IMR-90 (cell line): ENCODE measurements around the gene PIK3C2B. TPM values are rescaled to one million over a fixed set of nuclear protein-coding genes. Genes with fewer than 3 reads are reported as not detected.

Experiments
- ATAC-seq: fragments of 200-7000 bp; cut with Tn5 transposase; 2 replicates; pipeline ENCODE4 v1.9.1; 2020; ENCODE audit warnings: low read depth, mild to moderate bottlenecking, moderate library complexity
- BruUV-seq: library from RNA; stranded (reverse); fragments of 400-500 nt; replicated peaks from 2 replicates; lab custom pipeline; 2021; lab: Mats Ljungman, UMichigan
- CTCF ChIA-PET: fragments of 300-600 bp; formaldehyde crosslinking; extraction: SDS; loops from one replicate; lab custom pipeline; 2021; ENCODE audit warnings: antibody characterized with exemption; lab: Yijun Ruan, JAX
- POLR2A ChIA-PET: fragments of 300-600 bp; sonication (Branson Sonifier 250); formaldehyde crosslinking; loops from one replicate; lab custom pipeline; 2022; ENCODE audit warnings: antibody characterized with exemption; ENCODE audit not compliant: unreplicated experiment; lab: Charles Lee
- DNase-seq: peaks from one replicate; pipeline ENCODE4 v3.0.0; 2013
- H2AFZ ChIP-seq: replicated peaks from 2 replicates; pipeline ENCODE3; 2013; ENCODE audit warnings: low read length, mild to moderate bottlenecking; ENCODE audit not compliant: poor library complexity
- H2AK5ac ChIP-seq: 2 replicates; pipeline ENCODE4 v1.6.1; 2013; ENCODE audit warnings: low read depth, low read length, inconsistent platforms
- H2AK9ac ChIP-seq: replicated peaks from 2 replicates; pipeline ENCODE3; 2013; ENCODE audit warnings: mild to moderate bottlenecking, low read depth, low read length, moderate library complexity; ENCODE audit not compliant: poor library complexity
- H2BK120ac ChIP-seq: 2 replicates; pipeline ENCODE4 v1.6.1; 2013; ENCODE audit warnings: low read depth, low read length, inconsistent platforms
- H2BK15ac ChIP-seq: 3 replicates; pipeline ENCODE4 v1.6.1; 2013; ENCODE audit warnings: low read depth, low read length, inconsistent platforms
- H2BK20ac ChIP-seq: 2 replicates; pipeline ENCODE4 v1.6.1; 2013; ENCODE audit warnings: low read depth, mild to moderate bottlenecking, inconsistent platforms, low read length, moderate library complexity
- H2BK5ac ChIP-seq: 2 replicates; pipeline ENCODE4 v1.6.1; 2013; ENCODE audit warnings: mild to moderate bottlenecking, low read depth, low read length, inconsistent platforms; ENCODE audit not compliant: poor library complexity, severe bottlenecking
- H3K14ac ChIP-seq: replicated peaks from 2 replicates; pipeline ENCODE4 v1.6.1; 2013; ENCODE audit warnings: low read depth, low read length, inconsistent platforms
- H3K18ac ChIP-seq: 2 replicates; pipeline ENCODE4 v1.6.1; 2013; ENCODE audit warnings: low read depth, low read length, control low read depth
- H3K23ac ChIP-seq: 2 replicates; pipeline ENCODE4 v1.6.1; 2013; ENCODE audit warnings: low read depth, low read length, inconsistent platforms
- H3K27ac ChIP-seq: 2 replicates; pipeline ENCODE4 v1.5.1; 2013; ENCODE audit warnings: mild to moderate bottlenecking, control low read depth, low read length; ENCODE audit not compliant: insufficient read depth
- H3K27me3 ChIP-seq: 2 replicates; pipeline ENCODE4 v1.6.1; 2013; ENCODE audit warnings: low read length; ENCODE audit not compliant: control insufficient read depth, insufficient read depth
- H3K36me3 ChIP-seq: 2 replicates; pipeline ENCODE4 v1.6.1; 2013; ENCODE audit warnings: low read length, mixed read lengths; ENCODE audit not compliant: control insufficient read depth, insufficient read depth
- H3K4ac ChIP-seq: 2 replicates; pipeline ENCODE4 v1.6.1; 2013; ENCODE audit warnings: low read depth, low read length, inconsistent platforms
- H3K4me1 ChIP-seq: 2 replicates; pipeline ENCODE4 v1.6.1; 2013; ENCODE audit warnings: low read length, mixed read lengths; ENCODE audit not compliant: control insufficient read depth, insufficient read depth
- H3K4me2 ChIP-seq: 2 replicates; pipeline ENCODE4 v1.6.1; 2013; ENCODE audit warnings: low read depth, mild to moderate bottlenecking, control low read depth, low read length, moderate library complexity
- H3K4me3 ChIP-seq: 2 replicates; pipeline ENCODE4 v1.5.1; 2013; ENCODE audit warnings: low read depth, mild to moderate bottlenecking, control low read depth, low read length, moderate library complexity; ENCODE audit not compliant: insufficient read depth
- H3K56ac ChIP-seq: 2 replicates; pipeline ENCODE4 v1.6.1; 2013; ENCODE audit warnings: low read length, inconsistent platforms; ENCODE audit not compliant: insufficient read depth; ENCODE audit errors: extremely low read depth
- H3K79me1 ChIP-seq, 2 experiments: 2 replicates each; pipeline ENCODE4 v1.6.1; 2013; ENCODE audit warnings: low read length in 2 of 2, inconsistent platforms in 1 of 2, low read depth in 1 of 2
- H3K9ac ChIP-seq: 2 replicates; pipeline ENCODE4 v1.6.1; 2013; ENCODE audit warnings: low read depth, low read length, control low read depth
- H3K9me1 ChIP-seq: 2 replicates; pipeline ENCODE4 v1.6.1; 2013; ENCODE audit warnings: low read length, inconsistent platforms; ENCODE audit not compliant: insufficient read depth
- H3K9me3 ChIP-seq: 2 replicates; pipeline ENCODE4 v1.6.1; 2013; ENCODE audit warnings: low read length; ENCODE audit not compliant: control insufficient read depth, insufficient read depth
- H4K20me1 ChIP-seq: 2 replicates; pipeline ENCODE4 v1.6.1; 2013; ENCODE audit warnings: low read length, inconsistent platforms; ENCODE audit not compliant: insufficient read depth
- H4K5ac ChIP-seq: 2 replicates; pipeline ENCODE4 v1.6.1; 2013; ENCODE audit warnings: mild to moderate bottlenecking, low read depth, low read length, control low read depth
- H4K8ac ChIP-seq, 2 experiments: 2 replicates each; pipeline ENCODE4 v1.6.1; 2013; ENCODE audit warnings: low read depth in 2 of 2, low read length in 2 of 2, control low read depth in 1 of 2, inconsistent platforms in 1 of 2
- H4K91ac ChIP-seq: 2 replicates; pipeline ENCODE4 v1.6.1; 2013; ENCODE audit warnings: low read depth, low read length, inconsistent platforms; ENCODE audit not compliant: insufficient read depth
- BHLHE40 ChIP-seq: fragments of 150-350 bp; IDR thresholded peaks from 2 replicates; pipeline ENCODE4 v1.6.1; 2016; ENCODE audit warnings: mild to moderate bottlenecking, low read depth, low read length
- CEBPB ChIP-seq: IDR thresholded peaks from 2 replicates; pipeline ENCODE4 v1.6.1; 2012; ENCODE audit warnings: low read depth, low read length, improper control_type of control experiment
- CHD1 ChIP-seq: IDR thresholded peaks from 2 replicates; pipeline ENCODE4 v1.6.1; 2012; ENCODE audit warnings: low read depth, low read length, improper control_type of control experiment
- FOS ChIP-seq: fragments of 150-350 bp; IDR thresholded peaks from 2 replicates; pipeline ENCODE4 v1.6.1; 2016; ENCODE audit warnings: low read depth, low read length
- MAFK ChIP-seq: IDR thresholded peaks from 2 replicates; pipeline ENCODE4 v1.6.1; 2012; ENCODE audit warnings: low read depth, low read length, improper control_type of control experiment
- MAZ ChIP-seq: IDR thresholded peaks from 2 replicates; pipeline ENCODE4 v1.6.1; 2012; ENCODE audit warnings: low read depth, mild to moderate bottlenecking, low read length, improper control_type of control experiment, moderate library complexity, borderline replicate concordance
- MXI1 ChIP-seq: IDR thresholded peaks from 2 replicates; pipeline ENCODE4 v1.6.1; 2012; ENCODE audit warnings: low read depth, mild to moderate bottlenecking, low read length, moderate library complexity, borderline replicate concordance
- NFE2L2 ChIP-seq: fragments of 150-350 bp; IDR thresholded peaks from 2 replicates; pipeline ENCODE4 v1.6.1; 2016; ENCODE audit warnings: low read depth, mild to moderate bottlenecking, low read length
- POLR2A ChIP-seq: IDR thresholded peaks from 2 replicates; pipeline ENCODE4 v1.6.1; 2012; ENCODE audit warnings: mild to moderate bottlenecking, low read depth, low read length
- RAD21 ChIP-seq: IDR thresholded peaks from 2 replicates; pipeline ENCODE4 v1.6.1; 2012; ENCODE audit warnings: low read length, improper control_type of control experiment
- RCOR1 ChIP-seq: IDR thresholded peaks from 2 replicates; pipeline ENCODE4 v1.6.1; 2012; ENCODE audit warnings: mild to moderate bottlenecking, low read length, improper control_type of control experiment; ENCODE audit not compliant: insufficient replicate concordance
- RFX5 ChIP-seq: IDR thresholded peaks from 2 replicates; pipeline ENCODE4 v1.8.0; 2012; ENCODE audit warnings: low read depth, mild to moderate bottlenecking, low read length, moderate library complexity
- SMC3 ChIP-seq: fragments of 150-350 bp; IDR thresholded peaks from 2 replicates; pipeline ENCODE4 v1.6.1; 2016; ENCODE audit warnings: low read depth, mild to moderate bottlenecking, antibody characterized with exemption, low read length, moderate library complexity
- WGBS, 2 experiments: methylation state at CpG; one replicate each; pipeline versions ENCODE4 v1.1.5 to v1.1.7; 2013; ENCODE audit warnings: missing lambda C conversion rate in 2 of 2; ENCODE audit not compliant: insufficient read length in 1 of 2; ENCODE audit errors: extremely low coverage in 2 of 2; 5-methylcytosine and 5-hydroxymethylcytosine counted together
- dilution Hi-C: fragments of 300-500 bp; cut with HindIII; formaldehyde crosslinking; loops from one replicate; pipeline ENCODE4 v1.14.3; 2018; ENCODE audit warnings: low sequenced_read_pairs; ENCODE audit not compliant: unreplicated experiment
- in situ Hi-C: fragments of 300-500 bp; cut with MboI; formaldehyde crosslinking; loops from 3 replicates; pipeline ENCODE4 v1.14.3; 2019; ENCODE audit warnings: low sequenced_read_pairs, inconsistent platforms, mixed read lengths
- intact Hi-C: fragments of 100-400 bp; cut with micrococcal nuclease; formaldehyde crosslinking; loops from 2 replicates; pipeline ENCODE4 v1.10.0; 2022
- polyA plus RNA-seq, 3 experiments: library from polyadenylated mRNA; depleted of rRNA; stranded (reverse); fragments of >200 nt; gene quantifications; 2 replicates each; pipeline ENCODE4 v1.2.3, GENCODE V29; 2012; ENCODE audit warnings: low replicate concordance in 1 of 3
- total RNA-seq: library from RNA; depleted of rRNA; stranded (reverse); fragments of >200 nt; gene quantifications from 2 replicates; pipeline ENCODE4 v1.2.3, GENCODE V29; 2012
- TF ChIP-seq, protein P1 (sequence below): conservative IDR thresholded peaks from 2 replicates; pipeline ENCODE4 v1.5.1; 2012; ENCODE audit warnings: mild to moderate bottlenecking, low read depth, low read length, improper control_type of control experiment
- TF ChIP-seq, protein P2 (sequence below): fragments of 150-350 bp; IDR thresholded peaks from 2 replicates; pipeline ENCODE4 v1.6.1; 2017; ENCODE audit warnings: mild to moderate bottlenecking, antibody characterized with exemption, low read length, low read depth
- TF ChIP-seq, protein P3 (sequence below): fragments of 150-350 bp; IDR thresholded peaks from 2 replicates; pipeline ENCODE4 v1.6.1; 2016; ENCODE audit warnings: low read depth, mild to moderate bottlenecking, low read length, moderate library complexity, borderline replicate concordance

Gene PIK3C2B
- total and polyA plus RNA-seq, 2 of the 4 experiments (the other 2 are of a cell fraction) = 1.1 to 2.9 TPM

DNA sequence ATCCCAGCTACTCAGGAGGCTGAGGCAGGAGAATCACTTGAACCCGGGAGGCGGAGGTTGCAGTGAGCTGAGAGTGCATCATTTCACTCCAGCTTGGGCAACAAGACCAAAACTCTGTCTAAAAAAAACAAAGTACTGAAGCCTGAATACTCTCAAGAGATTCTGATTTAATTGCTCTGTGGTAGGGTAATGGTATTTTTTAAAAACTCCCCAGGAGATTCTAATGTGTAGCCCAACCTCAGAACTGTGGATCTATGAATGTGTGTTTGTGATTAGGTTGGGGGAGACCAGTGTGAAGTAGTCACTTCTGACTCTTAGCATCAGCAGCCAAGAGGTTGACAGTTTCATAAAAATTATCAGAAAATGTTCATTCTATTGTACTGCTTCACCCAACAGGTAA lies 21.9 kb downstream of the PIK3C2B start:
- no peak for DNase-seq
- Histone ChIP-seq H3K27me3 (peaks cover 4% of the 10 kb centered on the region; the same call in 1 of the 2 replicates), H2BK5ac (no peak overlapping the region), H4K20me1 (peaks cover 16% of the 10 kb centered on the region), H4K8ac (no peak overlapping the region), H4K91ac (no peak overlapping the region), H3K56ac (no peak overlapping the region), H2AK9ac (no peak overlapping the region), H3K18ac (no peak overlapping the region), H2AFZ (no peak overlapping the region), H3K14ac (no peak overlapping the region), H3K9ac (no peak overlapping the region), H4K5ac (no peak overlapping the region), H2AK5ac (no peak overlapping the region), H3K23ac (no peak overlapping the region), H2BK15ac (no peak overlapping the region), H3K79me1 (no peaks in the 10 kb centered on the region), H3K4me2 (no peak overlapping the region), H3K36me3 (peaks cover 1% of the 10 kb centered on the region; the same call in 1 of the 2 replicates), H3K4me1 (peaks cover 6% of the 10 kb centered on the region; the same call in 1 of the 2 replicates), H2BK120ac (no peak overlapping the region), H3K9me1 (peaks cover 14% of the 10 kb centered on the region; the same call in 1 of the 2 replicates), H3K27ac (no peak overlapping the region), H2BK20ac (no peak overlapping the region), H3K9me3 (no peaks in the 10 kb centered on the region), H3K4me3 (no peak overlapping the region), H3K4ac (no peak overlapping the region)
- no peak for ATAC-seq
- BruUV-seq = no TSS peak
- POLR2A ChIA-PET = no interaction called here
- intact Hi-C loops (no loop called here), in situ Hi-C loops (no loop called here), dilution Hi-C loops (no loop called here)
- no peak for TF ChIP-seq MAFK
- TF ChIP-seq, protein P1, sequence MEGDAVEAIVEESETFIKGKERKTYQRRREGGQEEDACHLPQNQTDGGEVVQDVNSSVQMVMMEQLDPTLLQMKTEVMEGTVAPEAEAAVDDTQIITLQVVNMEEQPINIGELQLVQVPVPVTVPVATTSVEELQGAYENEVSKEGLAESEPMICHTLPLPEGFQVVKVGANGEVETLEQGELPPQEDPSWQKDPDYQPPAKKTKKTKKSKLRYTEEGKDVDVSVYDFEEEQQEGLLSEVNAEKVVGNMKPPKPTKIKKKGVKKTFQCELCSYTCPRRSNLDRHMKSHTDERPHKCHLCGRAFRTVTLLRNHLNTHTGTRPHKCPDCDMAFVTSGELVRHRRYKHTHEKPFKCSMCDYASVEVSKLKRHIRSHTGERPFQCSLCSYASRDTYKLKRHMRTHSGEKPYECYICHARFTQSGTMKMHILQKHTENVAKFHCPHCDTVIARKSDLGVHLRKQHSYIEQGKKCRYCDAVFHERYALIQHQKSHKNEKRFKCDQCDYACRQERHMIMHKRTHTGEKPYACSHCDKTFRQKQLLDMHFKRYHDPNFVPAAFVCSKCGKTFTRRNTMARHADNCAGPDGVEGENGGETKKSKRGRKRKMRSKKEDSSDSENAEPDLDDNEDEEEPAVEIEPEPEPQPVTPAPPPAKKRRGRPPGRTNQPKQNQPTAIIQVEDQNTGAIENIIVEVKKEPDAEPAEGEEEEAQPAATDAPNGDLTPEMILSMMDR = no peak
- TF ChIP-seq, protein P2, sequence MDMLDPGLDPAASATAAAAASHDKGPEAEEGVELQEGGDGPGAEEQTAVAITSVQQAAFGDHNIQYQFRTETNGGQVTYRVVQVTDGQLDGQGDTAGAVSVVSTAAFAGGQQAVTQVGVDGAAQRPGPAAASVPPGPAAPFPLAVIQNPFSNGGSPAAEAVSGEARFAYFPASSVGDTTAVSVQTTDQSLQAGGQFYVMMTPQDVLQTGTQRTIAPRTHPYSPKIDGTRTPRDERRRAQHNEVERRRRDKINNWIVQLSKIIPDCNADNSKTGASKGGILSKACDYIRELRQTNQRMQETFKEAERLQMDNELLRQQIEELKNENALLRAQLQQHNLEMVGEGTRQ = no peak
- no peak for TF ChIP-seq CEBPB
- TF ChIP-seq POLR2A = no peak
- no peak for TF ChIP-seq NFE2L2
- no peak for TF ChIP-seq MAZ
- TF ChIP-seq, protein P3, sequence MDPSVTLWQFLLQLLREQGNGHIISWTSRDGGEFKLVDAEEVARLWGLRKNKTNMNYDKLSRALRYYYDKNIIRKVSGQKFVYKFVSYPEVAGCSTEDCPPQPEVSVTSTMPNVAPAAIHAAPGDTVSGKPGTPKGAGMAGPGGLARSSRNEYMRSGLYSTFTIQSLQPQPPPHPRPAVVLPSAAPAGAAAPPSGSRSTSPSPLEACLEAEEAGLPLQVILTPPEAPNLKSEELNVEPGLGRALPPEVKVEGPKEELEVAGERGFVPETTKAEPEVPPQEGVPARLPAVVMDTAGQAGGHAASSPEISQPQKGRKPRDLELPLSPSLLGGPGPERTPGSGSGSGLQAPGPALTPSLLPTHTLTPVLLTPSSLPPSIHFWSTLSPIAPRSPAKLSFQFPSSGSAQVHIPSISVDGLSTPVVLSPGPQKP = no peak
- no peak for TF ChIP-seq SMC3
- TF ChIP-seq CHD1 = no peak
- TF ChIP-seq MXI1 = no peak
- TF ChIP-seq BHLHE40 = no peak
- TF ChIP-seq FOS = no peak
- TF ChIP-seq RAD21 = no peak
- no peak for TF ChIP-seq RFX5
- TF ChIP-seq RCOR1 = no peak
- CTCF ChIA-PET = no interaction called here
- WGBS, 2 experiments = no CpG with 5 or more reads among the region's 2 CpGs
